Adipose tissue (tissue), 3 donors: ENCODE results near the gene PEX7. TPM values are rescaled to one million over a fixed set of nuclear protein-coding genes. Genes with fewer than 3 reads are reported as not detected.
"Not testable (repeated sequence)": the region's sequence is repeated elsewhere in the genome, so short reads cannot be mapped to it uniquely, and the experiment has no call there.

Source experiments
- H3K27ac ChIP-seq: one replicate; pipeline ENCODE4 v1.5.1; 2013; ENCODE audit warnings: low read depth, low read length
- WGBS, 3 donors: extraction: QIAGEN DNeasy Blood & Tissue Kit; methylation state at CpG; one replicate each; pipeline ENCODE4 v1.1.7; 2013; 5-methylcytosine and 5-hydroxymethylcytosine counted together
- polyA plus RNA-seq, 3 donors: library from polyadenylated mRNA; stranded (reverse); fragments of 200-250 nt; gene quantifications; one replicate each; pipeline ENCODE4 v1.2.3, GENCODE V29; 2013
- donor health status: healthy with polysubstance abuse.
- donor health status: Bipolar disorder and iron deficiency.
- donor health status: healthy.

Gene PEX7
- polyA plus RNA-seq, 3 donors, result 4.2 to 7.7 (median 6.3) TPM

GRCh38 chr6:136788069-136788902 lies 34.1 kb upstream of the PEX7 start:
- H3K27ac ChIP-seq, result no peak overlapping the region

GRCh38 chr6:136789440-136789839 lies 33.0 kb upstream of the PEX7 start:
- H3K27ac ChIP-seq, result not testable (repeated sequence)

More at GRCh38 chr6:136788069-136788902, 34.1 kb upstream of the PEX7 start:
- WGBS, 3 donors, result 62 to 68% (median 68%) methylated on average over 7 of the region's 7 CpGs

GRCh38 chr6:136790411-136791295 lies 31.7 kb upstream of the PEX7 start:
- 16 to 17% (median 17%) methylated on average over 7 of the region's 7 CpGs for WGBS, 3 donors
- H3K27ac ChIP-seq, result no peak overlapping the region

More at GRCh38 chr6:136789440-136789839, 33.0 kb upstream of the PEX7 start:
- 41 to 93% (median 88%) methylated on average over 3 of the region's 3 CpGs for WGBS, 3 donors

GRCh38 chr6:136791296-136792094 lies 30.9 kb upstream of the PEX7 start:
- WGBS, 3 donors, result 0 to 1% (median 1%) methylated on average over 56 to 62 of the region's 62 CpGs
- peak overlapping the region; percentile 17 for H3K27ac ChIP-seq

GRCh38 chr6:136792095-136792409 lies 30.3 kb upstream of the PEX7 start:
- 0 to 1% (median 0%) methylated on average over 24 to 46 of the region's 46 CpGs for WGBS, 3 donors

GRCh38 chr6:136792410-136793262 lies 29.8 kb upstream of the PEX7 start, which contains the start of gene MAP3K5:
Gene MAP3K5 (minus strand): TSS chr6:136792477. CDS start chr6:136792157, 320 bp downstream.
- 0 to 1% (median 0%) methylated on average over 76 to 89 of the region's 89 CpGs for WGBS, 3 donors

More at GRCh38 chr6:136792095-136792409, 30.3 kb upstream of the PEX7 start:
- no peak overlapping the region for H3K27ac ChIP-seq

GRCh38 chr6:136793363-136793762 lies 29.0 kb upstream of the PEX7 start:
- WGBS, 3 donors, result 10 to 43% (median 31%) methylated on average over 8 of the region's 8 CpGs
- no peak overlapping the region for H3K27ac ChIP-seq

More at GRCh38 chr6:136792410-136793262, 29.8 kb upstream of the PEX7 start, which contains the start of gene MAP3K5:
- peak within 1 kb of the TSS; percentile 79 for H3K27ac ChIP-seq

- whole genome bisulfite sequencing, 3 donors, result 88 to 91% (median 90%) methylated on average over 2 of the region's 2 CpGs
- no peak overlapping the region for H3K27ac ChIP-seq
These were observed 27.0 kb upstream of the PEX7 start for GRCh38 chr6:136795386-136795785.

GRCh38 chr6:136795996-136796395 lies 26.4 kb upstream of the PEX7 start:
- H3K27ac ChIP-seq, result no peak overlapping the region
- WGBS, 3 donors, result 88 to 97% (median 89%) methylated on average over 5 of the region's 5 CpGs

- WGBS, 3 donors, result 91 to 97% (median 97%) methylated on average over 1 of the region's 1 CpG
- H3K27ac ChIP-seq, result no peak overlapping the region
These were observed 24.3 kb upstream of the PEX7 start for GRCh38 chr6:136798044-136798443.

- WGBS, 3 donors, result 96 to 100% (median 98%) methylated on average over 2 of the region's 2 CpGs
- no peak overlapping the region for H3K27ac ChIP-seq
These were observed 20.8 kb upstream of the PEX7 start for GRCh38 chr6:136801581-136801980.

GRCh38 chr6:136803608-136804007 lies 18.8 kb upstream of the PEX7 start:
- no peak overlapping the region for H3K27ac ChIP-seq
- whole genome bisulfite sequencing, 3 donors, result 82 to 92% (median 89%) methylated on average over 1 of the region's 1 CpG

- no peak overlapping the region for H3K27ac ChIP-seq
- 84 to 94% (median 85%) methylated on average over 7 of the region's 7 CpGs for WGBS, 3 donors
These were observed 13.1 kb upstream of the PEX7 start for GRCh38 chr6:136809091-136809860.

- H3K27ac ChIP-seq, result no peak overlapping the region
These were observed 11.1 kb upstream of the PEX7 start for GRCh38 chr6:136811272-136811671.

- H3K27ac ChIP-seq, result no peak overlapping the region
- WGBS, 3 donors, result 68 to 96% (median 84%) methylated on average over 2 of the region's 2 CpGs
These were observed 10.2 kb upstream of the PEX7 start for GRCh38 chr6:136812174-136812573.

- not testable (repeated sequence) for H3K27ac ChIP-seq
- WGBS, 3 donors, result 92 to 100% (median 92%) methylated on average over 1 of the region's 1 CpG
These were observed 6.8 kb upstream of the PEX7 start for GRCh38 chr6:136815608-136816007.

- 43 to 67% (median 57%) methylated on average over 2 of the region's 2 CpGs for WGBS, 3 donors
- H3K27ac ChIP-seq, result no peak overlapping the region
These were observed 5.7 kb upstream of the PEX7 start for GRCh38 chr6:136816656-136817055.
